IMR-90 (cell line): Measurements from ENCODE around the gene FAM174C.

Experiments
- CHD1 ChIP-seq: IDR thresholded peaks from 2 replicates; pipeline ENCODE4 v1.6.1; 2012; ENCODE audit warnings: low read depth, low read length, improper control_type of control experiment
- CTCF ChIP-seq: conservative IDR thresholded peaks from 2 replicates; pipeline ENCODE4 v1.5.1; 2012; ENCODE audit warnings: mild to moderate bottlenecking, low read depth, low read length, improper control_type of control experiment
- MXI1 ChIP-seq: IDR thresholded peaks from 2 replicates; pipeline ENCODE4 v1.6.1; 2012; ENCODE audit warnings: low read depth, mild to moderate bottlenecking, low read length, moderate library complexity, borderline replicate concordance
- POLR2A ChIP-seq: IDR thresholded peaks from 2 replicates; pipeline ENCODE4 v1.6.1; 2012; ENCODE audit warnings: mild to moderate bottlenecking, low read depth, low read length
- RAD21 ChIP-seq: IDR thresholded peaks from 2 replicates; pipeline ENCODE4 v1.6.1; 2012; ENCODE audit warnings: low read length, improper control_type of control experiment
- RFX5 ChIP-seq: IDR thresholded peaks from 2 replicates; pipeline ENCODE4 v1.8.0; 2012; ENCODE audit warnings: low read depth, mild to moderate bottlenecking, low read length, moderate library complexity
- TF ChIP-seq, protein P1 (sequence below): fragments of 150-350 bp; IDR thresholded peaks from 2 replicates; pipeline ENCODE4 v1.6.1; 2016; ENCODE audit warnings: low read depth, mild to moderate bottlenecking, low read length, moderate library complexity, borderline replicate concordance

DNA sequence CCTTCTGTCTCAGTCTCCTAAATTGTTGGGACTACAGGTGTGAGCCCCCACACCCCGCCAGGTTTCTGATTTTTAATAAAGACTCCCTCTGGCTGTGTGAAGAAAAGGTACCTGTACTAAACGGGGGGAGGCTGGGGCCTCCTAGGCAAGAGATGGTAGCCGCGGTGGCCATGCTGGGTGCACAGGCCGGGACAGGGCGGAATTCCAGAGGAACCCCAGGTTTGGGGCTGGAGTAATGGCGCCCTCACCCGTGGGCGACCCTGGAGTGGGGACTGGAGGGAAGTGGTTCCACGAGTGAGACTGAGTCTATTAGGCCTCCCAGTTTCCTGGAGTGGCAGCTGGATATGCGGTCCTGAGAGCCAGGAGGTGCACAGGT lies 35.9 kb upstream of the FAM174C start:
- TF ChIP-seq RAD21 (no peak), CTCF (no peak), POLR2A (no peak), RFX5 (no peak), MXI1 (no peak), CHD1 (no peak)
- TF ChIP-seq, protein P1, sequence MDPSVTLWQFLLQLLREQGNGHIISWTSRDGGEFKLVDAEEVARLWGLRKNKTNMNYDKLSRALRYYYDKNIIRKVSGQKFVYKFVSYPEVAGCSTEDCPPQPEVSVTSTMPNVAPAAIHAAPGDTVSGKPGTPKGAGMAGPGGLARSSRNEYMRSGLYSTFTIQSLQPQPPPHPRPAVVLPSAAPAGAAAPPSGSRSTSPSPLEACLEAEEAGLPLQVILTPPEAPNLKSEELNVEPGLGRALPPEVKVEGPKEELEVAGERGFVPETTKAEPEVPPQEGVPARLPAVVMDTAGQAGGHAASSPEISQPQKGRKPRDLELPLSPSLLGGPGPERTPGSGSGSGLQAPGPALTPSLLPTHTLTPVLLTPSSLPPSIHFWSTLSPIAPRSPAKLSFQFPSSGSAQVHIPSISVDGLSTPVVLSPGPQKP = no peak
